KG1 (cell line): Measurements from ENCODE around the gene ITGA3.
"Not testable (repeated sequence)": the region's sequence is repeated elsewhere in the genome, so short reads cannot be mapped to it uniquely, and the experiment has no call there.

Source experiments
- DNase-seq: peaks from one replicate; lab custom pipeline; 2025; lab: John Stamatoyannopoulos, UW

Gene ITGA3

DNA sequence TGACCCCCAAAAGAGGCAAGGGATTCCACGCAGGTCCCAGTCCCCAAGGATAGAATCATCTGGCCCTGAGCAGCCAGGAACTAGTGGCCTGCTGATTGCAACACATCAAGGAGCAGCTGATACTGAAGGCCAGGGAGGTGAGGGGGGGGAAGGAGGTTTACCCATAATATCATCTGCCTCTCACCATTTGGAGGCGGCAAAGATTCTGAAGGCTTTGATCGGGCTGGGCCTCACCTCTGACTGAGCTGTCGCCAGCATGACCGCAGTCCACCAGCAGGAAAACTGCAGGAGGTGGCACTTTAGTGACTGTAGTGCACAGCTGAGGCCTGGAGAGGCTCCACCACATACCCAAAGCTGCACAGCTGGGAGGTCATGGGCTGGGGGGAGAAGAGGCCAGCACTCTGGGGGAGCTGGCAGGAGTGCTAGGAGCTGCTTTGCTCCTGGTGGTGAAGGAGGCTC lies 20.5 kb upstream of the ITGA3 start:
- DNase-seq: no peak

DNA sequence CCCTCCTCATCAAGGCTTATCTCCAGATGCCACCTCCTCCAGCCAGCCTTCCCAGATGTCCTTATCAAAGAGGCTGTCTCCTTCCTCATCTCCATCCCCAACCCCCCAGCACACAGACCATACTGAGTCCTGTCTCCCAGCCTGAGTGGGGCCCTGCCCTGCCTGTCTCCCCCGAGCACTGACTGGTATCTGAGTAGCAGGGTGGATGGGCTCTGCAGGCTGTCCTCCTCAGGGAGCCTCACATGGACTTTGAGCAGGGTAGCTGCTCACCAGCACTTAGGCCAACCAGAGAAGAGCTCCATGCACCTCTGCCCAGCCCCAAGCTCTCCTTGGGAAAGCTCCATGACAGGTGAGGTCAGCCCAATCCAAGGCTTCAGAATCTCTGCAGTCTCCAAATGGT lies 20.0 kb upstream of the ITGA3 start:
- DNase-seq: no peak

DNA sequence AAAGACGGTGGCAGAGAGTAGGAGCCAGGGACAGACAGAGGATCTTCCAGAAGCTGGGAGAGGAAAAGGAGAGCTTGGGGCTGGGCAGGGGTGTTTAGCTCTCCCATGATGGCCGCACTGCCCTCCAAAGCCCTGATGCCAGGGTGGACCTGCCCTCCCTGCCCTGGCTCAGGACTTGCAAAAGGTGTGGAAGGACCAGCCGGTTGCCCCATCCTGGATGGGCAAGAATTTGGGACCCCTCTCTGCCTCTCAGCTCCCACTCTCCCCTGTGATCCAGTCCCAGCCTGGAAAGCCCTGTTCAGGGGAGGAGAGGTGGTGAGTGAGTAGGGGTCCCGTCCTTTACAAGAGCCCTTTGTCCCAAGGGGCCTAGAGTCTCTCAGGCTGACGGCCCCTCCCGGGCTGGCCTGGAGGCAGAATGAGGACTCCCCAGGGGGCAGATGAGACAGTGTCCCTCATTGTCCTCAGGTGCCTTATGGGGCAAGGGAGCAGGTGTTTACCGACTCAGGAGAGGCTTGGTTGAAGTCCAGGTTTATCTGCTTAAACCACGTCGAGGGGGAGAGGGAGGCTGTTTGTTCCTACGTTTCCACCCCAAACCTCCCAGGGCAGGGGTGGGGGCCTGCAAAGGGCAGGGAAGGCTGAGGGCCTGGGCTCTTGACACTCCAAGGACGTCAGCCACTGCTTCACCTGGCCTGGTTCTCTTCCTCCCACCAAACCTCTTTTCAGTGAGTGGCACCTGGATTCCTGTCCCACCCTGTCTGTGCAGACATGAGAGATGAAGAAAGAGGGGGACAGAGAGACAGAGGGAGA lies 19.3 kb upstream of the ITGA3 start:
- DNase-seq: no peak

DNA sequence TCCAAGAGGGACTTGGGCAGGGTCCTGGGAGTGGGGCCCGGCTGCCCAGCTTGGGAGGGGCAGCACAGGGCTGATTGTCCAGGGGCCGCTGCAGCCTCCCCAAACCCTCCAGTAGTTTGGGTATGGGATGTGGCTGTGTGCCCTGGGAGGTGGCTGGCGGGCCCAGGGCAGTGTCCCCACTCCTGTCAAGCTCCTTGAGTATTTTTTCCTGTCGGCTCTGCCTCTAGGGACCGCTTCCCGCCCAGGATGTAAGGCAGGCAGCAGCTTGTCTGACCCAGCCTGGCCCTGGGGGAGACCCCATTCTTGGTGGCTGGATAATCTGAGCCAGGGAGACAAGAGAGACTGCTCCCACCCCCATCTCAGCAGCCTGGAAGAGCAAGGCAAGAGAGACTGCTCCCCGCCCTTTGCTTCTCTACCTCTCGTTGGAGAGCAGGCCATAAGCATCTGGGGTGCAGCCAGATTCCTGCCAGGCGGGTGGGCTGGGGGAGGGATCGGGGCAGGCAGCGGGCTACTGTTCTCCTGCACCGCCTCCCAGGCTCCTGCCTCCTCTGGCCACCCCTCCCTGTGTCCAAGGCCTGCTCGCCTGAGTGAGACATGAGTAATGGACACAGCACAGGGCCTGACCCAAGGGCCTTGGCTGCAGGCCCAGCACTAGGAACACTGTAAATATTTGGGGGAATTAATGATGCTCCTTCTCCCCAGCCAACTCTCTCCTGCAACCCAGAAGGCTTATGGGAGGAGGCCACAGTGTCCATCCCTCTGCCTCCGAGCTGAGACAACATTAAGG lies 18.4 kb upstream of the ITGA3 start:
- no peak for DNase-seq

DNA sequence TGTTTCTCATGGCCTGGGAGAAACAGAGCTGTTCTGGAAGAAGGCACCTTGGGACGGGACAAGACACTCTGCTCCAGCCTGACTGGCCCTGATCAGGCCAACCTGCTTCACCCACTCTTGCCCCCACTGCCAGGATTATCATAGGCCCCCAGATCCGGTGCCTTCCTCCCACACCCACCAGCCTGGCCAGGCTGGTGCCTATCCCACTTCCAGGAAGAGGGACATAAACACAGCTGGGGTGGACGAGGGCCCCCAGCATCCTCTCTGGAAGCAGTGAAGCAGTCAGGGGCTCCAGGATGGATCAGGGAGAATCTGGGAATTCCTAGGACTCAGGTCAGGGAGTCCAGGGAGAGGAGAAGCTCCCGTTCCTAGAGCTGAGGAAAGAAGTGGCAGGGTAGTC lies 16.9 kb upstream of the ITGA3 start:
- DNase-seq: no peak

DNA sequence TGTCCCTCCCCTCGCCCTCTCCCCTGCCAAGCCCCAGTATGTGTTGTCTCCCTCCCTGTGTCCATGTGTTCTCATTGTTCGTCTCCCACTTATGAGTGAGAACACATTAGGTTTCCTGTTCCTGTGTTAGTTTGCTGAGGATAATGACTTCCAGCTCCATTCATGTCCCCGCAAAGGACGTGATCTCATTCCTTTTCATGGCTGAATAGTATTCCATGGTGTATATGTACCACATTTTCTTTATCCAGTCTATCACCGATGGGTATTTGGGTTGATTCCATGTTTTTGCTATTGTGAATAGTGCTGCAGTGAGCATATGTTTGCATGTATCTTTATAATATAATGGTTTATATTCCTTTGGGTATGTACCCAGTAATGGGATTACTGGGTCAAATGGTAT lies 15.4 kb upstream of the ITGA3 start:
- DNase-seq: not testable (repeated sequence)

DNA sequence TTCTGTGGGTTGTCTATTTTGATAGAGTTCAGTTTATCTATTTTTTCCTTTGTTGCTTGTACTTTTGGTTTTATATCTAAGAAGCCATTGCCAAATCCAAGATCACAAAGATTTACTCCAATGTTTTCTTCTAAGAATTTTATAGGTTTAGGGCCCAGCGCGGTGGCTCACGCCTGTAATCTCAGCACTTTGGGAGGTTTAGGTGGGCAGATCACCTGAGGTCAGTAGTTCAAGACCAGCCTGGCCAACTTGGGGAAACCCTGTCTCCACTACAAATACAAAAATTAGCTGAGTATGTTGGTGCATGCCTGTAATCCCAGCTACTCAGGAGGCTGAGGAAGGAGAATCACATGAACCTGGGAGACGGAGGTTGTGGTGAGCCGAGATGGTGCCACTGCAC lies 13.7 kb upstream of the ITGA3 start:
- DNase-seq: no peak

DNA sequence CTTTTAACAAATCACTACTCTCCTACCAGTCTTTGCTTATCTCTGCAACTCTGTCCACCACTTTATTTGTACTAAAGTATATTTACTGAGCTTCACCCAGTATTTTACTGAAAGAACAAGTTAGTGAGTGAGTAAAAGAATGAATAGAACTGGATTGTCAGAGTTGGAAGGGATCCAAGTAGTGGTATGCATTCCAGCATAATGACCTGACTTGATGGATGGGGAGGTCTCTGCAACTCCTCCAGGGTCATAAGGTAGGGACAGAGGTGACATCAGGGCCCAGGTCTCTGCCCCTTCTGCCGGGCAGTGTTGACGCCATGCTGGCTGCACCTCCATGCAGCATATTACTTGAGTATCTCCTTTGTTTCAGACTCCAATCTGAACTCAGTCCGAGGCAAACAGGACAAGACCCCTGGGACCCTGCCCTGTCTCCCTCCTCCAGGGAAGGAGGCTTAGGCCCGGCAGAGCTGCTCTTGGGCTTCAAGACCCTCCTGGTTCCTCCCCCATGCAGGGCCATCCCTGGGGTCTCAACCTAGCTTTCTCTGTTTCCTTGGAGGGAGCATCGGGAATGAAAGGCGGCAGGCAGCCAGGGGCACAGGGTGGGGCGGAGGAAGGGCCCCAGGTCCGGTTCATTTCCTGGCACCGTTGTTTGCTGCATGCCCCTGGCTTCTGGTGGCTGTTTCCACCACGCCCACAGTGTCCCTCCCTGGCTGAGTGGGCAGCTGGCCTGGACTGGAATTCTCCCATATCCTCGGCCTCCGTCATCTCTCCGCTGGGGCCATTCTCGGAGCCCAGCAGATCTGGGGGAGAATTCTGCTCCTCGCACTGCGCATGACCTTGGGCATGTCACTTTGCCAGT lies 12.4 kb upstream of the ITGA3 start:
- no peak for DNase-seq

DNA sequence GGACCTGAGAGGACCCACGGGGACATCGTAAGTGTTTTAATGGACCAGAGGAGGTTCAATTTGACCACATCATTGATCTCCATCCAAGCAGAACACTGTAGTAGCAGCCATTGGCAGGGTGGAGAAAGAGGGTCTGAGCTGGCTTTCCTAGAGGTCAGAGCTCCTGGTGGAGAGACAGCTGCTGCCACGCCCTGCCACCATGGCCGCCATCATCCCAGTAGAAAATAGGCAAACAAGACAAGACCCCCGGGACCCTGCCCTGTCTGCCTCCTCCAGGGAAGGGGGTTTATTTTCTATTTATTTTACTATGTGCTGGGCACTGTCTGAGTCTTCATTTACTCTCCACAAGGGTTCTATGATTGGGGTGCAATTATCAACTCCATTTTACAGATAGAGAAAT lies 11.4 kb upstream of the ITGA3 start:
- DNase-seq: no peak

DNA sequence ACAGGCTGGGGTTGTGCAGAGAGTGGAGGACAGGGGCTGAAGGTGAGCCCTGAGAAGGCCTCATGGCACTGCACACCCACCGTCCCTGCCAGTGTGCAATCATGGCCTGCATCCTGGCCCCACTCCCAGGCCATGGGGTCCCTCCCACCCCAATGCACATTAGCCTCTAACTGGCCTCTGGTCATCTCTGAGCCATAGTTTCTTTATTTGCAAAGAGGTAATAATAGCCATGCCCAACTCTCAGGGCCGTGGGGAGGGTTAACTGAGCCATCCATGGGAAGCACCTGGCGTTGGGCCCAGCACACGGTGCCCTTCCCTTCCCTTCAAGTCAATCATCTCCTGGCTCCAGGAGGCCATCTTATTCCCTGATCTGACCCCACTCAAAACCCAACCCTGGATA lies 10.8 kb upstream of the ITGA3 start:
- DNase-seq: no peak

DNA sequence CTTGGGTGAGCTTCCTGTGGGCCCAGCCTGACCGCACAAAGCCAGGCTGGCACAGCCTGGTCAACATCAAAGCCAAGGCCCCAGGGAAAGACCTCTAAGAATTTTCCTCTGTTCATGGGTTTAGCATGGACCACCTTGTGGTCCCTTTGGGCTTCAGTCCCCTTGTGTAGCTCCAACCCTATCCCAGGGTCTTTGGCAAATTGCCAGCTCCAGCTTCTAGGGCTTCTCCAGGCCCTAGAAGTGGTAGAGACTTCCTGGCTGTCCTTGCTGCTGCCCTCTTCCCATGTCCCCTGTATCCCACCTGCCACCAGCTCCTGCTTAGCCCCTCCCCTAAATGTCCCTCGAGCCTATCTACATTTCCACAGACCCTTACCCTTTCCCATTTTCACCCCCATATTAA lies 9.7 kb upstream of the ITGA3 start:
- DNase-seq: no peak

DNA sequence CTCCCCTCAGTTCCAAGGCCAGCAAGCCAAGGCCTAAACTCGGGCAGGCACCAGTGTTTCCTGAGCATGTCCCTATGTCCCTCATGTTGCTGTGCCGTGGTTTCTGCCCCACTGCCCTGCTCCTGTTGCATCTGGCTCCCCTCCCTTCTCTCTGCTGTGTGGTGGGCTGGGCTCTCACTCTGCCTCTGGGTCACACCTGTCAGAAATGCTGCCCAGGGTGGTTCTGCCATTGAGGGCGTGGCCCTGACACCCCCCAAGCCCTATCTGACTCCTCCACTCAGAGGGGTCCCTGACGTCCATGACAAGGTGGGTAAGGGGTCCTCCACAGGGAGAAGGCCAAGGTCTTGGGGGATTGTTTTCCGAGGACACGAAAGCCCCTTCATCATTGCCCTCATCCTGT lies 9.2 kb upstream of the ITGA3 start:
- DNase-seq: no peak

DNA sequence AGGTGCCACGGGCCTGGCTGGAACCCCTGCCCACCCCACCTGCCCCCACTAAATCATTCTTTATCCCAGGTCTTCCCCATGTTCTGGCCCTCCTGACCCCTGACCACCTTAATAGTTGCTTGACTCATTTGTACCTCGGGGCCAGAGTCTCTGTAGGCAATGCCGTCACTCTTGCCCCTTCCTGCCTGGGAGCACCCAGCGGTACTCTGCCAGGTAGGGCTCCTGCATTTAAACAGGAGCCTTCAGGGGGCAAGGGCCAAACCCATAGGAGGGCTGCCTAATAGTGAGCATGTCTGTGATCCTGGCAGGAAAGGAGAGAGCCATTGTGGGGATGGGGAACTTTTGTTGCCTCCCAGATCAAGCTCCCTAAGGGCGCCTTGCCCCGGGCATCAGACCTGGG lies 8.8 kb upstream of the ITGA3 start:
- DNase-seq: no peak

DNA sequence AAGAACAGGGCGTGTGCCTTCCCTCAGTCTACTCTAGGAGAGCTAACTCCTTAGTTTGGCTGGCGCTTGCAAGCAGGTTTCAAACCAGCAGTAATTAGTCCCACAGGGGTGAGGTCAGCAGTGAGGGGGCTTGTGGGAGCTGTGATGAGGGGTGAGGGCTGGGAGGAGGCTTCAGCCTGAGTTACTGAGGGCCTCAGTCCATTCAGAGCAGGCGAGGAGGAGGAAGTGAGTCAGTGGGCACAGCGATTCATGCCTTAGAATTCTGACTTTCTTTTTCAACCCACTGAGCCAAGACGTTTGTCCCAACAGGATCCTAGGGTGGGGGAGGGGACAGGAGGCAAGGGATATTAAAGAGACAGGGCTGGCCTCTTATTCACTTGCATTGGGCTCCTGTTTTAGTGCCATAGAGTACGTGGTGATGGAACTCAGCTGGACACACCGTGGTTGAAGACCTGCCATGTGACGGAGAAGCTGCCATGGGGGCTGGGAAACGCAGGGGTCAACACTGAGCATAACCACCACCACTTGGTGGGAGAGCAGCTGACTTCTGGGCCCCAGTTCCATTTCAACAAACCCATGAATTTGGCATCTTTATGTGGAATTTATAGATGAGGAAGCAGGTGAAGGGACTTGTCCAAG lies 8.3 kb upstream of the ITGA3 start:
- DNase-seq: no peak

DNA sequence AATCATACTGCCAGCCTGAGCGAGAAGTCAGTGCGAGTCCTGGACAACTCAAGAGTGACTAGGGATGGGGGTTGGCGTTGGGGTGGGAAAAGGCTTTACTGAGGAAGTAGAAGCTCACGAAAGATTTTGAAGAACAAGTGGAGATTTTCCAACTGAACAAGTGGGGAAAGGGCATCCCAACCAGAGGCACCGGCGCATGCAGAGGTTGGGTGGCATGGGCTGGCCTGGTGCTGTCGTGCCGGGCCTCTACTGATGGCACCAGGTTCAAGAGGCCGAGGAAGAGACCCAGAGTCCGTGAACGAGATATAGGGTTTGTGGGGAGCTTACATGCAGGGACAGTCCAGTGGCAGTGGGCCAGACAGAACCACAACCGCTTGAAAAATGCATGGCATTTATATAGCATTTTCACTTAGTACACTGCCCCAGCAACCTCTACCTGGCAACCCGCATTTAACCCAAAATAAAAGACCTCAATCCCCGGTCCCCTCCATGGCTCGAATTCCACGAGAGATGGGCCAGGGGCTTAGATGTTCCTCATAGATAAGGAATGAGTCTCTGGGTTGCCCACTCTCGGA lies 7.7 kb upstream of the ITGA3 start:
- no peak for DNase-seq

DNA sequence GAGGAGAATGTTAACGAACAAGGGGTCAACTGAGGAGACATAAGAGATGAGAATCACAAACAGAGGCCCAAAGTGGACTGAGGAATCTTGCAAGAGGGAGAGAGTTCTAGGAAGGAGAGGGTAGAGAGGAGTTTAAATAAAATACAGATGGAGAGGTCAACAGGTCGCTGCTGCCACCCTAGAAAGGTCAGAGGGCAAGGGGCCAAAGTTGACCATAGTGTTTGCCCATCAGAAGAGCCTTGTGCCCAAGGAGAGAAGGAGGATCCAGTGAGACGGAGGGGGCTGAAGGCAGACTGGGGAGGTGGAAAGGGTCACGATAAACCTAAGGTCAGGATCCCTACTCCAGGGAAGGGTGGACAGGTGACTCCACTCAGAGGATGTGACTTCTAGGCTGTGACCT lies 6.9 kb upstream of the ITGA3 start:
- no peak for DNase-seq

DNA sequence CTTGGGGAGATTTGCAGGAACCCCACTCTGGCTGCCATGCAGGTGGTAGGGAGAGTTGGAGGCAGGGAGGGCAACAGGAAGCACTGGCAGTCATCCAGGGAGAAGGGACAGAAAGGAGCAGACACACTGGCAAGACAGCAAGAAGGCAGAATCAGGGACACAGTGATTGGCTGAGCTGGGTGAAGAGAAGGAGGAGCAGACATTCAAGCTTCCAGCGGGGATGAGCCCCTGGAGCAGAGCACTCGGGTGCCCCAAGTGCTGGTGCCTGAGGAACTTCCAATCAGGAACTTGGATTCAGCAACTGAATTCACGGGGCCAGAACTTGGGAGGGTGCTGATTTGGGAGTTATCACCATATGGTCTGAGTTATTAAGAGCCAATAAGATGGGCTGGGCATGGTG lies 6.3 kb upstream of the ITGA3 start:
- no peak for DNase-seq

DNA sequence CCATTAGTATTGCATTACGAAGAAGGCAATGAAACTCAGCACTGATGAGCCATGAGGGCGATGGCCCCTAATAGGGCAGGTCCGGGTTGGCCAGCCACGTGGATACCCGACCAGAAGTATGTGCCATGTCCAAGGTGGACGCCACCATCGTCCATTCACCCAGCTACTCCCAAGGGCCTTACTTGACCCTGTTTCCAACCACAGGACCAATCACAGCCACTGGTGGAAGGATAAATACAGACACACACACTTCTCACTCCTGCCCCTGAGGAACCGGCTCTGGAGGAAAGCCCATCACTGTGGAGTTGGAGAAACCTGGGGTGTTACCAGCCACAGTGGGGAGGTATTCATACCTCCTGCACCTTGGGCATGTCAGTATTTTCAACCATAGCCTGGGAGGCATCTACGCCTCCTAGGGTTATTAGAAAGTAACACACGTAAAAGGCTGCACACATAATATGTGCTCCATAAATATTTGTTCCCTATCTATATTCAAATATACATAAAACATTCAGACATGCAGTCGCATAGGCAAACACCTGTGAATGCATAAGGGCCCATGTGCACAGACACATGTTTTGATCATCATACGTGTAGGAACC lies 5.4 kb upstream of the ITGA3 start:
- DNase-seq: no peak

DNA sequence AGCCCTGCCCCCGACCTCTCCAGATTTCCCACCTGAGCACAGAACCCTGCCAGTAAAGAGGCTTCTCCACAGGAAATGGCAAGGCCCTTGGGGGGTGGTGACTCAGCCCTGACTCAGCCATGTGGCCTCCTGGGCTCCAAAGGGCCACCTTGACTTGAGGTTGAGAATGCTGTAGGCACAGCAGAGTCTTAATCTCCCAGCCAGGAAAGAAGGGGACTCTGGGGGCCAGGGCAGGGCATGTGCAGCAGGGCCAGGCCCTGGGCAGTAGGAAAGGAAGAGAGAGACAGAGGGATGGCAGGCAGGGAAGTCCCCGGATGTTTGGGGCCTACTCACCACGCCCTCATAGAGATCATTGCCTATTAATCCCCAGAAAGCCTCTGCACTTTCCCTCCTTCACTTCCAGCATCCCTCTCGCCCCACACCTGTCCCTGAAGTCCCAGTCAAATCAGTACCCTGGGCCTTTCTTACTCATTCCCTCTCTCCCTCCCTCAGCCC lies 4.8 kb upstream of the ITGA3 start:
- DNase-seq: no peak

DNA sequence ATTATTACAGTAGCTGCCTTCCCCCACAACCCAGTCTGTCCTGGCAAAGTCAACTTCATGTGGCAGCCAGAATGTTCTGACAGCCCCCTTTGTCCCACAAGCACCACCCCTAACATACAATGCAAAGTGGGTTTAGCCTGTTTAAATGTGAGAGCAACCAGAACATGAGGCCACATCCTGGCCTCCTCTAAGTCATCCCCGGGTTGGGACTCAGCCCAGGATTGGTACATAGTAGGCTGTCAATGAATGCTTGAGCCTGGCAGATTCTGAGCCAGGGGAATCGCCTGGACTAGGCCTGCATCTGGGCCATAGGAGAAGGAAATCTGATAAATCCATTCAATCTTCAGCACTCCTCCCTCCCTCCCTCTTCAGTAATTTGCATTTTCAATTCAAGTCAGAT lies 4.3 kb upstream of the ITGA3 start:
- DNase-seq: no peak

DNA sequence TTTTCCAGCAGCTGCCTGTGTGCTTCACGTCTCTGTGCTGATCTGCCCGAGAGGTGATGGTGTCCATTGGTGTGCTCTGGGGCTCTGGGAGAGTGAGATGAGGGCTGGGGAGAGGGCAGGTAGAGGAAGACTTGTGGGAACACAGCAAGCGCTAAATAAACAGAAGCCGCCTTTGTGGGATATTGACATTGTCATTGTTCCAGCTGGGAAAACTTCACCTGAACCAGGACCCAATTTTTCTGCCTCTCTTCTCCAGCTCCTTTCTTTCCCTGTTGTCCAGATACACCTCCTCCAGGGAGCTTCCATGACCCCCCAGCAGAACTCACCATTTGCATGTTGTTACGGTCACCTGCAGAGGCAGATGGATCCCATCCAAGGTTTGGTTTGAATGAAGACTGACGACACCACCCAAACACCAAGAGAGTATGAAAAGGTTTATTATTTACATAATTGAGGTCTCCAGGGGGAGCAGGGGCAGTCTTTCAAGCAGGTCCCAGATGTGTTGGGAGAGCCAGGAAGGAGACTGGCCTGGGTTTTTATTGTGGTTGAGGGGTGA lies 3.6 kb upstream of the ITGA3 start:
- no peak for DNase-seq
